HS-27A (cell line): ENCODE data around the gene TMC8.
"Not testable (repeated sequence)": the region's sequence is repeated elsewhere in the genome, so short reads cannot be mapped to it uniquely, and the experiment has no call there.

Source experiments
- DNase-seq: peaks from one replicate; pipeline ENCODE4 v3.0.0-alpha.2; 2012; ENCODE audit warnings: low read depth, missing footprints

The TMC8 gene

DNA sequence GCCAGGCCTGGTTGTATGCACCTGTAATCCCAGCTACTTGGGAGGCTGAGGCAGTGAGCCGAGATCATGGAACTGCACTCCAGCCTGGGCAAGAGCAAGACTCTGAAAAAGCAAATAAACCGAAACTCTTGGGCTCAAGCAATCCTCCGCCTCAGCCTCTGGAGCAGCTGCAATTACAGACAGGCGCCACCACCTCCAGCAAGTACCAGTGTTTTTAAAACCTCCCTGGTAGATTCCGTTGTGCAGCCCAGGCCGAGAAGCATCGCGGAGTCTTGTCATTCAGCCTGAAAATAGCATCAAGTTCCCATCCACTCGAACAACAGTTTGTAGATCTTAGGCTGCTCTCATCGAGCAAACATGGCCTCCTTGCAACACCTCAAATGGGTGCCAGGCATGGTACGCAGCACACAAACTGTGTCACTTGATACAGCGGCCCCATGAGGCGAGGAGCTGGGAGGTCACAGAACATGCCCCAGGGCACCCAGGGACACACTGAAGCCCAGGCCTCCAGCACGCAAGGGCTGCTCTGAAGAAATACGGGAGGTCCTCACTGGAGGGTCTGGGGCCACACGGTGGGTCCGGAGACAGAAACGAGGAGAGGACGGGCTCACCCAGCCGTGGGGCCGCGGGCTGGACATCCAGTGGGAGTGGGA, 20.1 kb upstream of the TMC8 start:
- DNase-seq, result no peak

DNA sequence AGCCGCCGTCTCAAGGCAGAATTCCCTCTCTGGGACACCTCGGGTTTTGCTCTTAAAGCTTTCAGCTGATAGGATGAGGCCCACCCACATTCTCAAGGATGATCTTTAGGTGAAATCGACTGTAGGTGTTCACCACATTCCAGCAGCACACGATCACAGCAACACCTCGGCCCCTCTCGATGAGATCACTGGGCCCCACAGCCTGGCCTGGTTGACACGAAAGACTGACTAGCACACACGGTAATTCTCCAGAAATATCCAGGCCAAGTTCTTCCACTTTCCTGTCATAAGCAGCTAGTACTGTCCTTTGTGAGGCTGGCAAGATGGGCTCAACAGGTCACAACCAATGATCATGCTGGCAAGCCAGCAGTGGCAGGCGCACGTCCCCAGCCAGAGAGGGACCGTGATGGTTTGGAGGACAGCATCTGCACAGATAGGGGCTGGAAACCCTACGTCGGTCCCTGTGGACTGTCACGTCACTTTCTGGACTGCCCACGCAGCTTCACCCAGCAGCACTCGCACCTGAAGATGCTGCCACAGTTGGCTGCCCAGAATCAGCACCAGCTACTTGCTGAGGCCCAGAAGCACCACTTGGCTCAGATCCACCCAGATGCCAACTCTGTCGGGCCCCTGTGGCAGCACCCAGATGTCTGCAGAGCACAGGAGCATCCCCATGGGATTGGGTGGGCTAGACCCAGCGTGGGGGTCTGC, 19.4 kb upstream of the TMC8 start:
- no peak for DNase-seq

DNA sequence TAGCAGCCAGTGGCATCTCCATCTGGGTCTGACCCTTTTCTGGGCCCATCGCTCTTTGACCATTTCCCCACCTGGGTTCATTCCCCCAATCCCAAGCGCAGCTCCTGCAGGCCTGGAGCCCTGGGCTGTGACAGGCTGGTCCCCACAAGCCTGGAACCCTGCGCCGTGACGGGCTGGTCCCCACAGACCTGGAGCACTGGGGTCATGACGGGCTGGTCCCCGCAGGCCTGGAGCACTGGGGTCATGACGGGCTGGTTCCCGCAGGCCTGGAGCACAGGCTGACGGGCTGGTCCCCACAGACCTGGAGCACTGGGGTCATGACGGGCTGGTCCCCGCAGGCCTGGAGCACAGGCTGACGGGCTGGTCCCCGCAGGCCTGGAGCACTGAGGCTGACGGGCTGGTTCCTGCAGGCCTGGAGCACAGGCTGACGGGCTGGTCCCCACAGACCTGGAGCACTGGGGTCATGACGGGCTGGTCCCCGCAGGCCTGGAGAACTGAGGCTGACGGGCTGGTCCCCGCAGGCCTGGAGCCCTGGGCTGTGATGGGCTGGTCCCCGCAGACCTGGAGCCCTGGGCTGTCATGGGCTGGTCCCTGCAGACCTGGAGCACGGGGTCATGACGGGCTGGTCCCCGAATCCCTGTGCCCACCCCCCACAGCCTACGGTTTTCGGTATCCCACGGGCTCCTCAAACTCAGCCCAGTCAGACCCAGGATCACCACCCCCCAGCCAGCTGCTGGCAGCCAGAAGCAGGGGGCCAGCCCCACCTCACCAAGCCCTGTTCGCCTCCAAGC, 18.6 kb upstream of the TMC8 start:
- no peak for DNase-seq

DNA sequence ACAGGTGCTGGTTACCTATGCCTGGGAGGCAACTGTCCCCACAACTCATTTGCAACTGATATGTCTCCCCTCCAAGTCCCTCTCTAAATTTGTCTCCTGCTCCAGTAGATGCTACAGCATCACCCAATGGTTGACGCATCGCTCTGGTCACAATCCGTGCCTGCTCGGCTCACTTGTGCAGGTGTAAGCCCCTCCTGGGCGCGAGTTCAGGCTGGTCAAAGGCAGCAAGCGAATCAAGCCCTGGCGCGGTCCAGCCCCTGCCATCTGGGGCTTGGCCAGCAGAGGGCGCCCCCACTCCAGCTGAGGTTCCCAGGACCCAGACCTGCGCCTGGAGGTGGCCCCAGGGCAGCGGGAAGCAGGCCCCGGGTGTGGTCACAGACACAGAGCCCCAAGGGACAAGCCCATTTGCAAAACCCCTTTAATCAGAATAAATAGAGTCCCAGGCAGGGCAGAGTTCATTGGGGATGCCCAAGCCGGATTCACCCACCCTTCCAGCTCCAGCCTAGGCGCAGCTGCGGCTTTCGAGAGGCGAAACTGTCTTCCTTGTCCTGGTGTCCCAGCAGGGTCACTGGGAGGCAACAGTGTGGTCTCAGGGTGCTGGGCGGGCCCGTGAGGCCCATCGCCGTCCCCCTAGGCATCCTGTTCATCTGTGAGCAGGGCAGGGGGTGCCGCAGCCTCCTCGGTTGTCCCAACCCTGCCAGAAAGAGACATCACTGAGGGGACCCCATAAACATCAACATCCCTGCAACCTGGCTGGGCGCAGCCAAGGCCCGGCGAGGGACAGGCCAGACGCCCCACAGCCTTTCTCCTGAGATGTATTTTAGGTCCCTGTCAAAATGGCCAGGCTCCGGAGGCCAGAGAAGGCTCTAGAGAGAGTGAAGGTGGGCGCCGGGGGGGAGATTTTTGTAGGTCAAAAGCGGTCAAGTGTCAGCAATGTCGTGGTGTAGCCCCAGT, 17.8 kb upstream of the TMC8 start:
- DNase-seq, result no peak

DNA sequence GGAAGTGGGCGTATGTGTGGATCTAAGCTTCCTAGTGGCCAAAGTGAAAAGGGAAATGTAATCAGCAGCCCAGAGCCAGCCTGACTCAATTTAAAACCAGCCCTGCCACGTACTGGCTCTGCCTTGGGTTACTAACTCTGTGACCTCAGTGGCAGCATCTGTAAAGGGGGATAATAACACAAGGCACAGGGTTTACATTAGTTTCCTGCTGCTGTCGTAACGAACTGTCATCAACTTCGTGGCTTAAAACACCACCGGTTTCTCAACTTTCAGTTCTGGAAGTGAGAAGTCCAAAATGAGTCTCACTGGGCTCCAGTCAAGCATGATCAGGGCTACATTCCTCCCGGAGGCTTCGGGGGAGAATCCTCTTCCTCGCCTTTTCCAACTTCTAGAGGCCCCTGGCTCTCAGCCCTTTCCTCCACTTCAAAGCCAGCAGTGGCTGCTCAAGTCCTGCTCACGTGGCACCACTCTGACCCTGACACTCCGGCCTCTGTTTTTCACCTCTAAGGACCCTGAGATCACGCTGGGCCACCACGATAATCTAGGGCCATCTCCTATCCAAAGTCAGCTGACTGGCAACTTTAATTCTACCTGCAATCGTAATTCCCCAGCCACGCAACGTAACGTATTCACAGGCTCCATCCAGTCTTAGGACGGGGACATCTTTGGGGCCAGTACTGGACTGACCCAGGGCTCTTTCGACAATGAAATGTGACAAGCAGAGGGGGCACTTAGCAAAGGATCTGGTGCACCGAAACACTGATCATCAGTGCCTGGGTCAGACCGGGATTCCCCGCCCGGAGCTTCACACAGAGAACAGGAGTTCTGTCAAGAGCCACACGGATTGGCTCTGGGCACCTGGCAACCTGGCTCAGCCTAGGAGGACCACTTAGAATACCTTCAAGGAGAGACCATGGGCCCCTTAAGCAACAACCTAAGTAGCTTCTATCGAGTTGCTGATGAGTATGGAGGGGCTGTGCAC, 16.5 kb upstream of the TMC8 start:
- DNase-seq, result no peak

DNA sequence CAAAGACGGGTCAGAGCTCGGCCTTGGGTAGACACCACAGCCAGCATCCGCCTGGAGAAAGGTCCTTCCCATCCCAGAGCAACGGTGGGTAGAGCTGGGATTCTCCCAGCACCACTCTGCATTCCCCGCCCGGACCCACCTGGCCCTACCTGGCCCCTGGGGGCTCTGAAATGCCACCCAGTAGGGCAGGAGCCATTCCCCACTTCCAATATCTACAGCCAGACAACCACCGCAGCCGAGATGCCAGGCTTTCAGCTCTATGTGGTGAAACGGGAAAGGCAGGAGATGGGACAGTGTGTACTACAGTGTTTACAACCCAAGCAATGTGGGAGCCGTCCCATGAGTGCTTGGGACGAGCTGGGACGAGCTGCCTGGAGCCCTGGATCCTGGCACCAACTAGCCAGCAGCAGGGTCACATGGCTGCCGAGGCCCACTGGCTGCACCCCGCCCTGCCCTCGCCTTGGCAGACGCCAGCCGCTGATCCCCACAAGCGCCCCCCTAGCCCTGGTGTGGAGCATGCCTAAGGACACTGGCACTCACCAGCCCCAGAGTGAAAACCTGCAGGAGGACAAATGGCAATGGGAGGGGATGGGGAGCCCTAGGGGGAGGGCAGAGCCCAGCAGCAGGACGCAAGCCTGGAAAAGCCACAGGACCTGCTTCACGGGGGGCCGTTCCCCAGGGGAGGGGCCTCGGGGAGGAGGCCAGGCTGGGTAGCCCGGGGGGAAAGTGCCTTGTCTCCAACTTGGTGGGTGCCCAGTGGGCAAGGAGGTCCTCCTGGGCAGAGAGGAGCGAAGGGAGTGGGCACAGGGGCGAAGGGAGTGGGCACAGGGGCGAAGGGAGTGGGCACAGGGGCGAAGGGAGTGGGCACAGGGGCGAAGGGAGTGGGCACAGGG, 15.5 kb upstream of the TMC8 start:
- no peak for DNase-seq

DNA sequence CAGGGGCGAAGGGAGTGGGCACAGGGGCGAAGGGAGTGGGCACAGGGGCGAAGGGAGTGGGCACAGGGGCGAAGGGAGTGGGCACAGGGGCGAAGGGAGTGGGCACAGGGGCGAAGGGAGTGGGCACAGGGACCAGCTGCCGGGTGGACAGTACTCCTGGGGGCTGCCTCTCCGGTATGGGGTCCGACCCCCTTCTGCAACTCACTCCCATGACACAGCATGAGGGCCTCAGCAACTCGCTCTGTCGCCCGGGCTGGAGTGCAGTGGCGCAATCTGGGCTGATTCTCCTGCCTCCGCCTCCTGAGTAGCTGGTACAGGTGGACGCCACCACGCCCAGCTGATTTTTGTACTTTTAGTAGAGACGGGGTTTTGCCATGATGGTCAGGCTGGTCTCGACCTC, 14.8 kb upstream of the TMC8 start:
- not testable (repeated sequence) for DNase-seq

DNA sequence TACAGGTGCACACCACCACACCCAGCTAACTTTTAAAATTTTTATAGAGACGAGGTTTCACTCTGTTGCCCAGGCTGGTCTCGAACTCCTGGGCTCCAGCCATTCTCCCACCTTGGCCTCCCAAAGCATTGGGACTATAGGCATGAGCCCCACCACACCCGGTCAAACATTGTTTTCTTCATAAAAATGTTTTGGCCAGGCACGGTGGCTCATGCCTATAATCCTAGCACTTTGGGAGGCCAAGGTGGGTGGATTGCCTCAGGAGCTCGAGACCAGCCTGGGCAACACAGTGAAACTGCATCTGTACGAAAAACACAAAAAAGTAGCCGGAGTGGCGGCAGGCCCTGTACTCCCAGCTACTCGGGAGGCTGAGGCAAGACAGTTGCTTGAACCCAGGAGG, 14.2 kb upstream of the TMC8 start:
- DNase-seq, result no peak

DNA sequence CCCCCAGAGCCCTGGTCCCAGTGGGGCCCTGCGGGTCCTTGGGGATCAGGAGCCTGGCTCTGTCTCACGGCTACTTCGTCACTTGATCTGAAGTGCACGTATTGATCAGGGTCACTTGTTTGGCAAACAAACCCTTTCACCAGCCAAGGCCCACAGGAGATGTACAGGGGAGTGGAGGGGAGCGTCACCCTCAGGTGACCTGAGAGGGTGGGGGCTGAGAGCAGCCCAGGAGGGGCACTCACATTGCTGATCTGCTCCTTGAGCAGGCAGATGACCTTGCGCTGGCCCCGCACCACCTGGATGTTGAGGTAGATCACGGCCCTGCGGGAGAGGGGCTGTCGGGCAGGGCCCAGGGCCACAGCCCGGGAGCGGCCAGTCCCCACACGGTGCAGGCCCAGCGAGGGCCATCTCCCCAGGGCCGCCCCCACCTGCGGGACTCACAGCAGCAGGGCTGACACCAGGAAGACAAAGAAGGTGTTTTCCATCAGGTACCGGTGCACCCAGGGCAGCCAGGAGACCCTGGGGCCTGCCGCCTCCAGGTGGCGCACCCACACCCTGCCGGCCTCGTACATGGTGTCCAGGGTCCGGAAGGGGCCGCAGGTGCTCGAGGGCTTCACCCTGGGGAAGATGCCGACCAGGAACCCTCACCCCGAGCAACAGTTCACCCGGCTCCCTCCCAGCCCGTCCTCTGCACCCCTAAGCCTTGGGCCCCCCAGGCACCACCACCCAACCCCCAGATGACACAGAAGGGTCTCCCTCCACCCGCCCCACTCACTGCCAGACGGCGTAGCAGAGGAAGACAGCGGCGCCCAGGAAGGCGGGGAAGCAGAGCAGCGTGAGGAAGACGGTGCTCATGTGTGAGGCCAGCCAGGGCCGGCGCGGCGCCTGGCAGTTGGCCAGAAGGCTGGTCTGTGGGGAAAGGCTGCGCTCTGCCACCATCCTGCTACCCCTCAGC, 13.3 kb upstream of the TMC8 start:
- DNase-seq, result no peak

DNA sequence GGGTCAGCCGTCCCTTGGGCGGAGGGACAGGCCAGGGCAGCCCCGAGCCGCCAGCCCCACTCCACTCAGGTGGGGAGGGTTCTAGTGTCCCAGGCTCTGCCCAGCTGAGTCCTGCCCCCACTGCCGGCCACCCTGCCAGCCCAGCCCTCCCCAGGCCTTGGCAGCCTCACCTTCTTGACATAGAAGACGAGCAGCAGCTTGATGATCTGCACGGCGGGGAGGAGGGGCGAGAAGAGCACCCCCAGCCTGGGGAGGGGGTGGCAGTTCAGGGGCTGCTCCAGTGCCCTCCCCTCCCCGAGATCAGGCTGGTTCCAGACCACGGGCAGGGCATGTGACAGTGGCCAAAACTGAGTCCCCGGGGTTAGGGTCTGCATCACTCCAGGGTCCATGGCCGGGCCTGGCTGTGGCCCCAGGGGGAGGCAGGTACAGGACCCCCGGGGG, 11.8 kb upstream of the TMC8 start:
- no peak for DNase-seq

DNA sequence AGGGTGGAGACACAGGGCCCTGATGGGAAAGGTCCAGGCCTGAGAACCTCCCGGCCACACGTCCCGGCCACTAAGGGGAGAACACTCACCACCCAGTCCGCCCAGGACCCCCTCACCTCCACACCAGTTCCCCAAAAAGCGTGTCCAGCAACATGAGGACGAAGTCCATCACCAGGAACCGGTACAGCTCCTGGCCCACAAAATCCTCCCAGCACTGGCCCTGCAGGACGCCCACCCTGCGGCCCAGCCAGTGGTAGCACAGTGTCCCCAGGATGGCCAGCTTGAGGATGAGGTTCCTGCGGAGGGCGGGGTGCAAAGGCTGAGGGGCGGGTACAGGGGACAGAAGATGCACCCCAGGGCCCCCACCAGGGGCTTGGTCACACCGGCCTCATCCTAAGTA, 10.0 kb upstream of the TMC8 start:
- DNase-seq, result no peak

DNA sequence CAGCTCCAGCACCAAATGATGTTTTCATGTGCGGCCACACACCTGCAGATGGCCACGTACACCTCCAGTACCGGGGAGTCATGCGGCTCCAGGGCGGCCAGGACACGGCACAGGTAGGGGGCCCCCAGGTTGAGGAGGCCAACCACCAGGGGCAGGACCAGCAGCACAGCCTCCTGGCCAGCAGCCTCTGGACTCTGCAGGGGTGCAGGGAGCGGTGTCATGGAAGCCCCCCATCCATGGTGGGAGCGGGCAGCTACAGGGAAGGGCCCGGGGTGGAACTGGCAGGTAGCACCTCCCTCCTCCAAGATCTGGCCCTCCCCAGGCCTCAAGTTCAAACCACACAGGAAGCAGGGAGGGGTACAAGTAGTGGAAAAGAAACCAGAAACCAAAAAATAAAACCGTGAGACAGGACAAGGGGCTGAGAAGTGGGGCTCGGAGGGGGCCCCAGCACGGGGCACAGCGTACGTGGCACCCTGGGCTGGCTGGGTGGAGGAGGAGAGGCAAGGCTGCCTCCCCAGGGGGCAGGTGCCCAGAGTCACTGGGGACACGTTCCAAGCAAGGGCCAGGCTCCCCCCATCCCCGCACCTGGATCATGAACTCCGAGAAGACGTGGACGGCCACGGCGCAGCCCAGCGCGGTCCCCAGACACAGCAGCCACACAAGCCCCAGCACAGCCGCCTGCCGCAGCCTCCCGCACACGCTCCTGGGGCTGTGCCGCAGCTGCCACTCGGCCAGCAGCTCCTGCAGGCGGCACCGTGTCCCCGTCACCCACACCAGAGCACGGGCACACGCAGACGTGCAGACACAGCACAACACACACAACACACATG, 9.4 kb upstream of the TMC8 start:
- no peak for DNase-seq

DNA sequence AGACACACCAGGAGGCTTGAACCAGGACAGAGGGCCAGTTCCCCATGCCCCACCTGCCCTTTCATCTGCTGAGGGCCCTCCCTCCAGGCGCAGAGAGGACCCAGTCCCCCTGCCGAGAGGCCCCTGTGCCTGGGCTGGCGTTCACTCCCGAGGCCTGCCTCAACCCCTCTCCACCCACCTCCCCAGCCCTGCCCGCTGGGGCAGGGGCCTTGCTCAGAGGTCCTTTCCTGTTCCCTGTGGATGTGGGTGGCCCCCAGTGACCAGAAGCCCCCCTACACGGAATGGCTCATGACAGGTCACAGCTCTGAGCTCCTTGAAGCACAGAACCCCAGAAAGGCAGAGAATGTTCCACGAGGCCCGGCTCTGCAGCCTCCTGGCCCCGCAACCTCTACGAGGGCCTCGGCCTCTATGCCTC, 8.8 kb upstream of the TMC8 start:
- DNase-seq, result no peak

DNA sequence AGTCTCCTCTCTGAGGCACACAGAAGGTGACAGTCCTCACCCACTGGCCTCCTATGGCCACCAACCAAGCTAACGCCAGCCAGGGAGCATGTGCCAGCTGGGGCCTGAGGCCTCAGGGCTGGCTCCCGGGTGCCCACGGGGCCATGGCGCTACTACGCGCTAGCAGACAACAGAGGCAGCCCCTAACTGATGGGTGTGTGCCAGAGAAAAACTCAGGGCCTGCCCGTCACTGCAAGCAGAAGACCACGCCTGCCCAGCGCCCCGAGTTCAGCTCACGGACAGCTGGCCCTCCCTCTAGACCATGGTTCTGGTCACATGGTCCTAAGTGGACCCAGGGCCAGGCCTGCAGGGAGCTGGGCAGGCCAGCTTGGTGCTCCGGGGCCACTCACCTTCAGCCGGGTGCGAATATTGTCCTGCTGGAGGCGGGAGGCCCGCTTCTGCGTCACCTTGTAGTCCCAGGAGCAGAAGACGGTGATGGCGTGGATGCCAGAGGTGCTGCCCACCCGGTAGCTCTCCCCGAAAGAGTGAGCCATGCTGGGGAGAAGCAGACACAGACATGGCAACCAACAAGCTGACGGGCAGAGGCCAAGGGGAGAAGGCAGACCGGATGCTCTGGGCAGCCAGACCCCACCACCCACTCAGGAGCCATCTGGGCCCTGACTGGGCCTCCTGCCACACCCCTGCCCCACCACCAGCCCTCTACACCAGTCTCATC, 8.2 kb upstream of the TMC8 start:
- DNase-seq, result no peak

DNA sequence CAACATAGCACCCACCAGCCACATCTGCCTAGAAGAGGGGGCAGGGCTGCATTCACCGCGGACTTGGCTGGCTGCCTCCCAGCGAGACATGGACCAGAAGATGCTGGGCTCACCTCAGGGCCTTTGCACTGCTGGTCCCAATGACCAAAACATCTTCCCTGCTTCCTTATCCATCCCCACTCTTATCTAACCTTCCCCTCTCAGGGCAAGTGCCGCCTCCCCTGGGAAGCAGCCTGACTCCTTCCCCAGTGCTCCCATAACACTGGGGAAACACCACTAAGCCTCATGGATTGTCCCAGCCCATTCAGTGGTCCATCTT, 7.7 kb upstream of the TMC8 start:
- DNase-seq, result no peak

DNA sequence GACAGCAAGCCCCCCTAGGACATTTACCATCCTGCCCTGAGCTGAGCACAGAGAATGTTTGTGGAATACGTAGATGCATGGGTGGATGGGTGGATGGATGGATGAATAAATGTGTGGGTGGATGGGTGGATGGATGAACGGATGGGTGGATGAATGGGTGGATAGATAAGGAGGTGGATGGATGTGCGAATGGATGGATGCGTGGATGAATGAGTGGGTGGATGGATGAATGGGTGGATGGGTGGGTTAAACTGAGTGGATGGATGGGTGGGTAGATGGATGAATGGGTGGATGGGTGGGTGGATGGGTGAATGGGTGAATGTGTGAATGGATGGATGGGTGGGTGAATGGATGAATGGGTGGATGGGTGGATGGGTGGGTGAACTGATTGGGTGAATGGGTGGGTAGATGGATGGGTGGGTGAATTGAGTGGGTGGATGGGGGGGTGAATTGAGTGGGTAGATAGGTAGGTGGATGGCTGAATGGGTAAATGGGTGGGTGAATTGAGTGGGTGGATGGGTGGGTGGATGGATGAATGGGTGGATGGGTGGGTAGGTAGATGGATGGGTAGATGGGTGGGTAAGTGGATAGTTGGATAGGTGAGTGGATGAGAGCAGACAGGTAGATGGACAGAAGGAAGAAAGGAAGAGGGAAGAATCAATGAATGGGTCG, 7.2 kb upstream of the TMC8 start:
- DNase-seq, result no peak
